Regular cardiac myocyte (primary cell): ENCODE results near the gene FSTL5. TPM values are rescaled to one million over a fixed set of nuclear protein-coding genes. Genes with fewer than 3 reads are reported as not detected.

Source experiments
- total RNA-seq: library from RNA; depleted of rRNA; stranded (reverse); fragments of >200 nt; gene quantifications from 2 replicates; pipeline ENCODE4 v1.2.3, GENCODE V29; 2014

FSTL5 gene
- not detected in 2 replicates for total RNA-seq

GRCh38 chr4:162163892-162164759 is at the start of gene FSTL5:
Gene FSTL5, minus strand, starts transcription at chr4:162164000. Its CDS starts 52,604 bp downstream, at chr4:162111396.

